GM23248 (cell line): Measurements from ENCODE around the gene ZNF205. TPM values are rescaled to one million over a fixed set of nuclear protein-coding genes. Genes with fewer than 3 reads are reported as not detected.

ENCODE experiments used
- DNase-seq: peaks from one replicate; pipeline ENCODE4 v3.0.0-alpha.2; 2015
- H2AFZ ChIP-seq: fragments of 200-600 bp; sonication (generic); 2 replicates; pipeline ENCODE4 v1.6.1; 2016; ENCODE audit warnings: antibody characterized with exemption
- H3F3A ChIP-seq: fragments of 200-600 bp; sonication (generic); 2 replicates; pipeline ENCODE4 v1.6.1; 2016; ENCODE audit warnings: mild to moderate bottlenecking, antibody characterized with exemption, mixed run types; ENCODE audit not compliant: insufficient read depth
- H3K27ac ChIP-seq: fragments of 200-600 bp; sonication (generic); 2 replicates; pipeline ENCODE4 v1.5.1; 2016; ENCODE audit warnings: mild to moderate bottlenecking
- H3K27me3 ChIP-seq: fragments of 200-600 bp; sonication (generic); replicated peaks from 2 replicates; pipeline ENCODE4 v1.6.1; 2016; ENCODE audit warnings: mild to moderate bottlenecking; ENCODE audit not compliant: insufficient read depth
- H3K36me3 ChIP-seq: fragments of 200-600 bp; sonication (generic); 2 replicates; pipeline ENCODE4 v1.6.1; 2016; ENCODE audit warnings: low read depth, mild to moderate bottlenecking
- H3K4me1 ChIP-seq: fragments of 200-600 bp; sonication (generic); 2 replicates; pipeline ENCODE4 v1.6.1; 2016; ENCODE audit warnings: mild to moderate bottlenecking; ENCODE audit not compliant: insufficient read depth
- H3K4me2 ChIP-seq: fragments of 200-600 bp; sonication (generic); one replicate; pipeline ENCODE4 v1.6.1; 2016; ENCODE audit warnings: mild to moderate bottlenecking; ENCODE audit not compliant: unreplicated experiment
- H3K4me3 ChIP-seq: fragments of 200-600 bp; sonication (generic); 2 replicates; pipeline ENCODE4 v1.5.1; 2016; ENCODE audit warnings: mild to moderate bottlenecking
- H3K79me2 ChIP-seq: fragments of 200-600 bp; sonication (generic); 2 replicates; pipeline ENCODE4 v1.6.1; 2016; ENCODE audit warnings: mild to moderate bottlenecking; ENCODE audit not compliant: insufficient read depth
- H3K9ac ChIP-seq: fragments of 200-600 bp; sonication (generic); 2 replicates; pipeline ENCODE4 v1.6.1; 2016; ENCODE audit warnings: mild to moderate bottlenecking
- H3K9me2 ChIP-seq: fragments of 200-600 bp; sonication (generic); 2 replicates; pipeline ENCODE4 v1.6.1; 2016; ENCODE audit warnings: mixed run types, mild to moderate bottlenecking, moderate library complexity; ENCODE audit not compliant: insufficient read depth
- H3K9me3 ChIP-seq: fragments of 200-600 bp; sonication (generic); one replicate; pipeline ENCODE4 v1.6.1; 2017; ENCODE audit warnings: low read depth
- H4K20me1 ChIP-seq: fragments of 200-600 bp; sonication (generic); 2 replicates; pipeline ENCODE4 v1.6.0; 2016; ENCODE audit not compliant: insufficient read depth
- EZH2 ChIP-seq: fragments of 200-600 bp; sonication (generic); IDR thresholded peaks from 2 replicates; pipeline ENCODE4 v1.6.1; 2018; ENCODE audit warnings: antibody characterized with exemption, mild to moderate bottlenecking; ENCODE audit not compliant: insufficient read depth, poor library complexity, severe bottlenecking
- EZH2phosphoT487 ChIP-seq: fragments of 200-600 bp; sonication (generic); IDR thresholded peaks from 2 replicates; pipeline ENCODE4 v1.6.1; 2018; ENCODE audit warnings: antibody characterized with exemption, moderate library complexity, mild to moderate bottlenecking, low read depth; ENCODE audit not compliant: insufficient read depth
- WGBS, 2 experiments: methylation state at CpG; one replicate each; pipeline ENCODE4 v1.1.6; 2015 to 2017; ENCODE audit warnings: low lambda C conversion rate in 2 of 2, low coverage in 1 of 2; ENCODE audit errors: missing lambda C conversion rate in 2 of 2; 5-methylcytosine and 5-hydroxymethylcytosine counted together
- in situ Hi-C: fragments of 300-500 bp; cut with MboI; formaldehyde crosslinking; loops from 2 replicates; pipeline ENCODE4 v1.15.0; 2020
- polyA plus RNA-seq: library from polyadenylated mRNA; unstranded; fragments of >200 nt; fragmentation: Nextera tagmentation; extraction: Ambion mirVana; gene quantifications from 2 replicates; pipeline ENCODE4 v1.2.1, GENCODE V29; 2016
- total RNA-seq: library from RNA; depleted of rRNA; stranded (reverse); fragments of >200 nt; shearing (Covaris generic); gene quantifications from 2 replicates; pipeline ENCODE4 v1.2.3, GENCODE V29; 2014

ZNF205 gene
- total and polyA plus RNA-seq, 2 experiments from 2014 or later: 4.4 to 14.6 TPM

- no peaks in the 10 kb centered on the region for H3K36me3 ChIP-seq
- no peaks in the 10 kb centered on the region for H3K9me3 ChIP-seq
- WGBS, 2 experiments: 20 to 21% methylated on average over 5 of the region's 5 CpGs
- H3K9me2 ChIP-seq: no peaks in the 10 kb centered on the region
- H4K20me1 ChIP-seq: no peaks in the 10 kb centered on the region
- DNase-seq: no peak
- no peak for TF ChIP-seq EZH2phosphoT487
- no peak for TF ChIP-seq EZH2
- H2AFZ ChIP-seq: peak overlapping the region; percentile 71; the same call in 1 of the 2 replicates
- no peaks in the 10 kb centered on the region for H3F3A ChIP-seq
- H3K4me3 ChIP-seq: no peak overlapping the region
- H3K27me3 ChIP-seq: 0 out of 2 replicates have a peak, but pooled peaks cover 5% of the 10 kb centered on the region
- no peaks in the 10 kb centered on the region for H3K79me2 ChIP-seq
- no peak overlapping the region for H3K9ac ChIP-seq
- H3K27ac ChIP-seq: no peak overlapping the region
- H3K4me2 ChIP-seq: no peak overlapping the region
- H3K4me1 ChIP-seq: no peaks in the 10 kb centered on the region
- in situ Hi-C loops: no loop called here
These were observed 13.0 kb upstream of the ZNF205 start for GRCh38 chr16:3099395-3099731.

- no peak for TF ChIP-seq EZH2
- TF ChIP-seq EZH2phosphoT487: no peak
- Histone ChIP-seq H3K9ac (no peak overlapping the region), H3K4me3 (peak overlapping the region; percentile 50; the same call in 1 of the 2 replicates), H4K20me1 (no peaks in the 10 kb centered on the region), H3K9me3 (no peaks in the 10 kb centered on the region), H3K27ac (no peak overlapping the region), H3K79me2 (no peaks in the 10 kb centered on the region), H3F3A (no peaks in the 10 kb centered on the region), H3K9me2 (no peaks in the 10 kb centered on the region), H3K36me3 (no peaks in the 10 kb centered on the region), H2AFZ (peak overlapping the region; percentile 71; the same call in 1 of the 2 replicates), H3K4me2 (peak overlapping the region; percentile 60), H3K4me1 (no peaks in the 10 kb centered on the region), H3K27me3 (0 out of 2 replicates have a peak, but pooled peaks cover 5% of the 10 kb centered on the region)
- in situ Hi-C loops: no loop called here
- DNase-seq: peak; percentile 98
- 5% methylated on average over 35 to 39 of the region's 39 CpGs for WGBS, 2 experiments
These were observed 12.5 kb upstream of the ZNF205 start for GRCh38 chr16:3099732-3100499.

GRCh38 chr16:3101018-3101840 is 11.2 kb upstream of the ZNF205 start:
- H3K27me3 ChIP-seq: 0 out of 2 replicates have a peak, but pooled peaks cover 5% of the 10 kb centered on the region
- H3K9ac ChIP-seq: no peak overlapping the region
- no peaks in the 10 kb centered on the region for H4K20me1 ChIP-seq
- H2AFZ ChIP-seq: peak overlapping the region; percentile 59
- H3K9me2 ChIP-seq: no peaks in the 10 kb centered on the region
- 51 to 61% methylated on average over 25 to 29 of the region's 29 CpGs for WGBS, 2 experiments
- in situ Hi-C loops: no loop called here
- H3K9me3 ChIP-seq: no peaks in the 10 kb centered on the region
- no peak overlapping the region; the same call in 1 of the 2 replicates for H3K4me3 ChIP-seq
- no peak overlapping the region for H3K27ac ChIP-seq
- no peaks in the 10 kb centered on the region for H3K4me1 ChIP-seq
- no peaks in the 10 kb centered on the region for H3K36me3 ChIP-seq
- peak overlapping the region; percentile 2 for H3K4me2 ChIP-seq
- H3K79me2 ChIP-seq: no peaks in the 10 kb centered on the region
- peak; percentile 61 for DNase-seq
- no peaks in the 10 kb centered on the region for H3F3A ChIP-seq
- TF ChIP-seq EZH2phosphoT487: no peak

GRCh38 chr16:3101841-3102470 is 10.4 kb upstream of the ZNF205 start:
- TF ChIP-seq EZH2: no peak
- no peak for TF ChIP-seq EZH2phosphoT487
- peaks cover 2% of the 10 kb centered on the region for H3K4me1 ChIP-seq
- H3K4me3 ChIP-seq: no peak overlapping the region
- H2AFZ ChIP-seq: peak overlapping the region; percentile 59
- no peaks in the 10 kb centered on the region for H4K20me1 ChIP-seq
- H3K9me2 ChIP-seq: no peaks in the 10 kb centered on the region
- peak overlapping the region; percentile 2 for H3K4me2 ChIP-seq
- in situ Hi-C loops: no loop called here
- no peaks in the 10 kb centered on the region for H3K9me3 ChIP-seq
- no peak for DNase-seq
- H3K9ac ChIP-seq: no peak overlapping the region
- H3K27me3 ChIP-seq: 0 out of 2 replicates have a peak, but pooled peaks cover 5% of the 10 kb centered on the region
- no peaks in the 10 kb centered on the region for H3K79me2 ChIP-seq
- no peaks in the 10 kb centered on the region for H3F3A ChIP-seq
- 47 to 49% methylated on average over 27 of the region's 27 CpGs for WGBS, 2 experiments
- no peak overlapping the region for H3K27ac ChIP-seq
- H3K36me3 ChIP-seq: no peaks in the 10 kb centered on the region
